ENCODE results near the gene BMP4.
A peak's percentile ranks its signal among the peaks of the same experiment; 100 is the strongest.

DNA sequence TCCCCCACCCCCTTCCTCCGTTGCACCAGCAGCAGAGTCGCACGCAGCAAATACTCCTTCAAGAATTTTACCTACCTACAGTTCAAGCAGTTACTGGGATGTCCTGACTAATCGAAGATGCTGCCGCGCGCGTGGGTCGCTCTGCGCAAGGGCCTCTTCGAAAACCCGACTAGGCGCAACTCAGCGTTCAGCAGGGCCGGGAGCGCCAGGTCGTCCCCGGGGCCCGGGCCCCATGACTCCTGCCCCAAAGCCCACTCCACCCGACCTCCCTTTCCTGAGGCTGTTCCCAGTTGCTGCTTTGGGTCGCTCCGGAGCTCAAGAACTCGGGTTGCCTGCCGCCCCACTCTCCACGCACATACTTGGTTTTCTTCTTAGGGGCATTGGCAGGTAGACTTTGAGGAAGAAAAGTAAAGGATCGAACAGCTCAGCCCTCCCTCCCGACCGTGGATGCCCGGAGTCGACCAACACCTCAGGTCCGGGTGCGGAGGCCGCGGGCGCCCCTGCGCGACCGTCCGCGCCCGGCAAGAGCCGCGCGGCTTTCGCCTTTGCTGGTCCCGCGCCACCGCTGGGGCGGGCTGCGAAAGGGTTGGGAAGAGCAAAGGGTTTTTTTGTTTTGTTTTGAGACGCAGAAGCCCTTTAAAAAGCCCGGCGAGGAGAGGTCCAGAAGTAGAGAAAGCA lies 1.9 kb downstream of the BMP4 start:
- TF ChIP-seq POLR2AphosphoS5 (IDR thresholded peaks at IDR 0.05; ENCODE audit: insufficient read depth, low read depth, low read length) (no peak), POLR2A (IDR thresholded peaks at IDR 0.05; ENCODE audit: low read depth, low read length) (peak; percentile 44), JUN (IDR thresholded peaks at IDR 0.05; ENCODE audit: borderline replicate concordance, insufficient read depth, insufficient read length, low read depth) (no peak), EZH2 (IDR thresholded peaks at IDR 0.05; ENCODE audit: borderline replicate concordance, low read depth, low read length, severe bottlenecking) (no peak)
- TF ChIP-seq, protein P1, sequence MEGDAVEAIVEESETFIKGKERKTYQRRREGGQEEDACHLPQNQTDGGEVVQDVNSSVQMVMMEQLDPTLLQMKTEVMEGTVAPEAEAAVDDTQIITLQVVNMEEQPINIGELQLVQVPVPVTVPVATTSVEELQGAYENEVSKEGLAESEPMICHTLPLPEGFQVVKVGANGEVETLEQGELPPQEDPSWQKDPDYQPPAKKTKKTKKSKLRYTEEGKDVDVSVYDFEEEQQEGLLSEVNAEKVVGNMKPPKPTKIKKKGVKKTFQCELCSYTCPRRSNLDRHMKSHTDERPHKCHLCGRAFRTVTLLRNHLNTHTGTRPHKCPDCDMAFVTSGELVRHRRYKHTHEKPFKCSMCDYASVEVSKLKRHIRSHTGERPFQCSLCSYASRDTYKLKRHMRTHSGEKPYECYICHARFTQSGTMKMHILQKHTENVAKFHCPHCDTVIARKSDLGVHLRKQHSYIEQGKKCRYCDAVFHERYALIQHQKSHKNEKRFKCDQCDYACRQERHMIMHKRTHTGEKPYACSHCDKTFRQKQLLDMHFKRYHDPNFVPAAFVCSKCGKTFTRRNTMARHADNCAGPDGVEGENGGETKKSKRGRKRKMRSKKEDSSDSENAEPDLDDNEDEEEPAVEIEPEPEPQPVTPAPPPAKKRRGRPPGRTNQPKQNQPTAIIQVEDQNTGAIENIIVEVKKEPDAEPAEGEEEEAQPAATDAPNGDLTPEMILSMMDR (IDR thresholded peaks at IDR 0.05; ENCODE audit: extremely low read depth in 1 of 2, insufficient read depth in 1 of 2, low read depth in 1 of 2, low read length in 2 of 2) = peak in 1 of 2 donors; percentile 13
